SK-N-SH treated with all-trans-retinoic acid at 6 μM for 48 hours (cell line): ENCODE measurements around the gene AHI1.

Experiments
- TSHZ2 ChIP-seq: fragments of 250-450 bp; sonication (Bioruptor Pico); IDR thresholded peaks from 2 replicates; pipeline ENCODE4 v1.5.0; 2020; ENCODE audit warnings: mild to moderate bottlenecking, moderate library complexity
- ZC3H10 ChIP-seq: fragments of 250-450 bp; sonication (Bioruptor Pico); IDR thresholded peaks from 2 replicates; pipeline ENCODE4 v1.5.1; 2021; ENCODE audit warnings: mild to moderate bottlenecking, moderate library complexity
- ZFP3 ChIP-seq: fragments of 250-450 bp; sonication (Bioruptor Pico); IDR thresholded peaks from 2 replicates; pipeline ENCODE4 v1.5.0; 2020; ENCODE audit warnings: mild to moderate bottlenecking, moderate library complexity
- ZFP30 ChIP-seq: fragments of 450-650 bp; formaldehyde crosslinking; IDR thresholded peaks from 2 replicates; pipeline ENCODE4 v1.5.0; 2022; ENCODE audit warnings: mild to moderate bottlenecking, moderate library complexity
- TF ChIP-seq, protein P1 (sequence below): fragments of 250-450 bp; sonication (Bioruptor Pico); IDR thresholded peaks from 2 replicates; pipeline ENCODE4 v1.5.1; 2020; ENCODE audit warnings: low read depth, mild to moderate bottlenecking, moderate library complexity
- TF ChIP-seq, protein P2 (sequence below): fragments of 250-450 bp; sonication (Bioruptor Pico); IDR thresholded peaks from 2 replicates; pipeline ENCODE4 v1.8.0; 2021; ENCODE audit warnings: low read depth, mild to moderate bottlenecking, moderate library complexity, borderline replicate concordance
- TF ChIP-seq, protein P3 (sequence below): fragments of 250-450 bp; sonication (Bioruptor Pico); IDR thresholded peaks from 2 replicates; pipeline ENCODE4 v1.5.1; 2021; ENCODE audit warnings: mild to moderate bottlenecking, moderate library complexity

- TF ChIP-seq, protein P1, sequence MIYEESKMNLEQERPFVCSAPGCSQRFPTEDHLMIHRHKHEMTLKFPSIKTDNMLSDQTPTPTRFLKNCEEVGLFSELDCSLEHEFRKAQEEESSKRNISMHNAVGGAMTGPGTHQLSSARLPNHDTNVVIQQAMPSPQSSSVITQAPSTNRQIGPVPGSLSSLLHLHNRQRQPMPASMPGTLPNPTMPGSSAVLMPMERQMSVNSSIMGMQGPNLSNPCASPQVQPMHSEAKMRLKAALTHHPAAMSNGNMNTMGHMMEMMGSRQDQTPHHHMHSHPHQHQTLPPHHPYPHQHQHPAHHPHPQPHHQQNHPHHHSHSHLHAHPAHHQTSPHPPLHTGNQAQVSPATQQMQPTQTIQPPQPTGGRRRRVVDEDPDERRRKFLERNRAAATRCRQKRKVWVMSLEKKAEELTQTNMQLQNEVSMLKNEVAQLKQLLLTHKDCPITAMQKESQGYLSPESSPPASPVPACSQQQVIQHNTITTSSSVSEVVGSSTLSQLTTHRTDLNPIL (CRISPR knock-in tag), result no peak
- TF ChIP-seq ZFP3 (CRISPR knock-in tag), result no peak
- TF ChIP-seq, protein P2, sequence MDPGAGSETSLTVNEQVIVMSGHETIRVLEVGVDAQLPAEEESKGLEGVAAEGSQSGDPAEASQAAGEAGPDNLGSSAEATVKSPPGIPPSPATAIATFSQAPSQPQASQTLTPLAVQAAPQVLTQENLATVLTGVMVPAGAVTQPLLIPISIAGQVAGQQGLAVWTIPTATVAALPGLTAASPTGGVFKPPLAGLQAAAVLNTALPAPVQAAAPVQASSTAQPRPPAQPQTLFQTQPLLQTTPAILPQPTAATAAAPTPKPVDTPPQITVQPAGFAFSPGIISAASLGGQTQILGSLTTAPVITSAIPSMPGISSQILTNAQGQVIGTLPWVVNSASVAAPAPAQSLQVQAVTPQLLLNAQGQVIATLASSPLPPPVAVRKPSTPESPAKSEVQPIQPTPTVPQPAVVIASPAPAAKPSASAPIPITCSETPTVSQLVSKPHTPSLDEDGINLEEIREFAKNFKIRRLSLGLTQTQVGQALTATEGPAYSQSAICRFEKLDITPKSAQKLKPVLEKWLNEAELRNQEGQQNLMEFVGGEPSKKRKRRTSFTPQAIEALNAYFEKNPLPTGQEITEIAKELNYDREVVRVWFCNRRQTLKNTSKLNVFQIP (CRISPR knock-in tag), result no peak
- TF ChIP-seq TSHZ2 (CRISPR knock-in tag), result no peak
- no peak for TF ChIP-seq ZFP30
- no peak for TF ChIP-seq ZC3H10 (CRISPR knock-in tag)
- TF ChIP-seq, protein P3, sequence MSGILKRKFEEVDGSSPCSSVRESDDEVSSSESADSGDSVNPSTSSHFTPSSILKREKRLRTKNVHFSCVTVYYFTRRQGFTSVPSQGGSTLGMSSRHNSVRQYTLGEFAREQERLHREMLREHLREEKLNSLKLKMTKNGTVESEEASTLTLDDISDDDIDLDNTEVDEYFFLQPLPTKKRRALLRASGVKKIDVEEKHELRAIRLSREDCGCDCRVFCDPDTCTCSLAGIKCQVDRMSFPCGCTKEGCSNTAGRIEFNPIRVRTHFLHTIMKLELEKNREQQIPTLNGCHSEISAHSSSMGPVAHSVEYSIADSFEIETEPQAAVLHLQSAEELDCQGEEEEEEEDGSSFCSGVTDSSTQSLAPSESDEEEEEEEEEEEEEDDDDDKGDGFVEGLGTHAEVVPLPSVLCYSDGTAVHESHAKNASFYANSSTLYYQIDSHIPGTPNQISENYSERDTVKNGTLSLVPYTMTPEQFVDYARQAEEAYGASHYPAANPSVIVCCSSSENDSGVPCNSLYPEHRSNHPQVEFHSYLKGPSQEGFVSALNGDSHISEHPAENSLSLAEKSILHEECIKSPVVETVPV (CRISPR knock-in tag), result no peak
Measured at GRCh38 chr6:135424385-135424784, 73.2 kb downstream of the AHI1 start.
